Natural killer cell (primary cell): ENCODE data around the gene IL1RAPL2. TPM values are rescaled to one million over a fixed set of nuclear protein-coding genes. Genes with fewer than 3 reads are reported as not detected.

Source experiments
- ATAC-seq, 3 donors: fragments of 150-1000 bp in 2 of 3; fragments of 200-7000 bp in 1 of 3; cut with Tn5 transposase; 1 replicate in 1 of 3; 2 replicates in 2 of 3; pipeline ENCODE4 v1.10.0; 2021; ENCODE audit warnings: mild to moderate bottlenecking in 2 of 3, moderate library complexity in 2 of 3
- DNase-seq, 2 donors: peaks; one replicate each; pipeline versions ENCODE4 v3.0.0 to v3.0.0-alpha.2; 2013 to 2021; ENCODE audit warnings: mixed read lengths in 1 of 2
- H3K27ac ChIP-seq: one replicate; pipeline ENCODE4 v1.5.1; 2013; ENCODE audit warnings: mild to moderate bottlenecking, low read length
- H3K27me3 ChIP-seq: one replicate; pipeline ENCODE4 v1.6.1; 2013; ENCODE audit warnings: low read length; ENCODE audit not compliant: control insufficient read depth, insufficient read depth
- H3K36me3 ChIP-seq: one replicate; pipeline ENCODE4 v1.6.1; 2013; ENCODE audit warnings: low read length; ENCODE audit not compliant: control insufficient read depth, insufficient read depth
- H3K4me1 ChIP-seq: one replicate; pipeline ENCODE4 v1.6.1; 2013; ENCODE audit warnings: low read length; ENCODE audit not compliant: control insufficient read depth, insufficient read depth
- H3K4me3 ChIP-seq: one replicate; pipeline ENCODE4 v1.5.1; 2013; ENCODE audit warnings: low read length
- H3K9me3 ChIP-seq: one replicate; pipeline ENCODE4 v1.6.1; 2013; ENCODE audit warnings: low read length; ENCODE audit not compliant: control insufficient read depth, insufficient read depth
- H3K27ac Mint-ChIP-seq, 2 donors: one replicate each; pipeline ENCODE4 v1.8.0; 2022; ENCODE audit warnings: mild to moderate bottlenecking in 2 of 2, mixed read lengths in 2 of 2, moderate library complexity in 1 of 2
- H3K27me3 Mint-ChIP-seq, 2 donors: one replicate each; pipeline ENCODE4 v1.8.0; 2022; ENCODE audit warnings: low read depth in 2 of 2, mixed read lengths in 2 of 2
- H3K36me3 Mint-ChIP-seq: one replicate; pipeline ENCODE4 v1.8.0; 2022; ENCODE audit warnings: mixed read lengths
- H3K4me1 Mint-ChIP-seq, 2 donors: one replicate each; pipeline ENCODE4 v1.8.0; 2022; ENCODE audit warnings: mixed read lengths in 2 of 2
- H3K4me3 Mint-ChIP-seq: one replicate; pipeline ENCODE4 v1.8.0; 2022; ENCODE audit warnings: mild to moderate bottlenecking, moderate library complexity, mixed read lengths
- H3K9me3 Mint-ChIP-seq, 2 donors: one replicate each; pipeline ENCODE4 v1.8.0; 2022; ENCODE audit warnings: mixed read lengths in 2 of 2
- CTCF ChIP-seq: fragments of 200-600 bp; IDR thresholded peaks from one replicate; pipeline ENCODE4 v1.8.0; 2022; ENCODE audit warnings: antibody characterized with exemption
- WGBS: methylation state at CpG from one replicate; pipeline ENCODE4 v1.1.7; 2013; ENCODE audit warnings: missing lambda C conversion rate; ENCODE audit not compliant: insufficient coverage; 5-methylcytosine and 5-hydroxymethylcytosine counted together
- intact Hi-C: fragments of 100-400 bp; cut with micrococcal nuclease; formaldehyde crosslinking; loops from one replicate; pipeline ENCODE4 v1.14.2; 2022
- total RNA-seq, 4 donors: library from RNA; stranded (reverse); fragments of 120-200 nt in 1 of 4; gene quantifications; one replicate each; pipeline versions ENCODE4 v1.2.3 to v1.2.4, GENCODE V29; 2013 to 2022

The IL1RAPL2 gene
- total RNA-seq, 3 donors from 2014 or later (not counting 1 experiment from before 2014, with no cell fraction given), result not detected

- no peaks in the 10 kb centered on the region for H3K27me3 ChIP-seq
- no peak for TF ChIP-seq CTCF
- no peaks in the 10 kb centered on the region for H3K36me3 ChIP-seq
- H3K4me1 ChIP-seq, result no peaks in the 10 kb centered on the region
- no peak overlapping the region for H3K4me3 ChIP-seq
- DNase-seq, result no peak
- Mint-ChIP-seq H3K27me3 (no peaks in the 10 kb centered on the region), H3K4me1 (no peaks in the 10 kb centered on the region), H3K27ac (no peak overlapping the region), H3K36me3 (no peaks in the 10 kb centered on the region), H3K4me3 (no peak overlapping the region), H3K9me3 (peaks cover 4 to 10% of the 10 kb centered on the region in 2 donors)
- H3K27ac ChIP-seq, result no peak overlapping the region
- intact Hi-C loops, result no loop called here
- WGBS, result 88% methylated on average over 1 of the region's 1 CpG
- no peaks in the 10 kb centered on the region for H3K9me3 ChIP-seq
- no peak for ATAC-seq
Observed at GRCh38 chrX:105302246-105302645, 736.2 kb downstream of the IL1RAPL2 start.

- H3K9me3 Mint-ChIP-seq, result peaks cover 2 to 10% of the 10 kb centered on the region in 2 donors
- intact Hi-C loops, result no loop called here
- no peaks in the 10 kb centered on the region for H3K9me3 ChIP-seq
Observed at GRCh38 chrX:105307762-105308161, 741.8 kb downstream of the IL1RAPL2 start.

DNA sequence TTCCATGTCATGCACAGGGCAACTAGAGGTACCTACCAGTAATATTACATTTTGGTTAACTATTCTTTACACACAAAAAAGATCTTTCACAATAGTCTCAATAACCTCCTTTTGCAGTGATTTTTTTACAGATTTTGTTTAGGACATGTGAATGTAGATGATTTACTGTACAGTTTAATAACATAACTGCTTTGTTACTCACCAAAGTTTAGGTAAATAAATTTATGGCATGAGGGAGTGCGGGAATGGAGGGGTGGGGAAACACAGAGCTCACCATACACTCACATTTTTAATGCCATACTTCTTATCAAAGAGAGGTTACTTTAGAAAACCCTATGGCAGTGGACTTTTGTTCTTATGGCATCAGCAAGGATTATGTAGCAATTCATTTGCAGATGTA is 747.6 kb downstream of the IL1RAPL2 start:
- H3K36me3 ChIP-seq, result no peaks in the 10 kb centered on the region
- H3K4me1 ChIP-seq, result no peaks in the 10 kb centered on the region
- no peak for TF ChIP-seq CTCF
- Mint-ChIP-seq H3K36me3 (no peaks in the 10 kb centered on the region), H3K27me3 (no peaks in the 10 kb centered on the region), H3K4me1 (no peaks in the 10 kb centered on the region), H3K27ac (no peak overlapping the region), H3K4me3 (no peak overlapping the region), H3K9me3 (peaks cover 3 to 10% of the 10 kb centered on the region in 2 donors)
- no CpG with 5 or more reads among the region's 1 CpG for WGBS
- intact Hi-C loops, result no loop called here
- no peaks in the 10 kb centered on the region for H3K27me3 ChIP-seq
- H3K27ac ChIP-seq, result no peak overlapping the region
- H3K4me3 ChIP-seq, result no peak overlapping the region
- DNase-seq (no peak), ATAC-seq (no peak)
- H3K9me3 ChIP-seq, result no peaks in the 10 kb centered on the region

More at GRCh38 chrX:105307762-105308161, 741.8 kb downstream of the IL1RAPL2 start:
- no peak for ATAC-seq
- H3K36me3 Mint-ChIP-seq, result no peaks in the 10 kb centered on the region
- H3K27ac Mint-ChIP-seq, result no peak overlapping the region
- no peak for TF ChIP-seq CTCF
- H3K27ac ChIP-seq, result no peak overlapping the region
- H3K36me3 ChIP-seq, result no peaks in the 10 kb centered on the region
- H3K4me3 ChIP-seq, result no peak overlapping the region
- no peak overlapping the region for H3K4me3 Mint-ChIP-seq
- WGBS, result 75% methylated on average over 1 of the region's 1 CpG
- H3K27me3 ChIP-seq, result no peaks in the 10 kb centered on the region
- H3K4me1 Mint-ChIP-seq, result no peaks in the 10 kb centered on the region
- H3K27me3 Mint-ChIP-seq, result no peaks in the 10 kb centered on the region
- DNase-seq, result no peak
- H3K4me1 ChIP-seq, result no peaks in the 10 kb centered on the region

- DNase-seq (no peak), ATAC-seq (no peak)
- Histone ChIP-seq H3K36me3 (no peaks in the 10 kb centered on the region), H3K4me3 (no peak overlapping the region), H3K9me3 (no peaks in the 10 kb centered on the region), H3K4me1 (no peaks in the 10 kb centered on the region), H3K27me3 (no peaks in the 10 kb centered on the region), H3K27ac (no peak overlapping the region)
- Mint-ChIP-seq H3K4me3 (no peak overlapping the region), H3K27me3 (no peaks in the 10 kb centered on the region), H3K36me3 (no peaks in the 10 kb centered on the region), H3K4me1 (no peaks in the 10 kb centered on the region), H3K9me3 (peaks cover 3 to 10% of the 10 kb centered on the region in 2 donors), H3K27ac (no peak overlapping the region)
- WGBS, result 83% methylated on average over 1 of the region's 2 CpGs
- TF ChIP-seq CTCF, result no peak
- intact Hi-C loops, result no loop called here
Observed at GRCh38 chrX:105314458-105314857, 748.5 kb downstream of the IL1RAPL2 start.
